ENCODE data around the gene ZNF418.

ZNF418 gene

DNA sequence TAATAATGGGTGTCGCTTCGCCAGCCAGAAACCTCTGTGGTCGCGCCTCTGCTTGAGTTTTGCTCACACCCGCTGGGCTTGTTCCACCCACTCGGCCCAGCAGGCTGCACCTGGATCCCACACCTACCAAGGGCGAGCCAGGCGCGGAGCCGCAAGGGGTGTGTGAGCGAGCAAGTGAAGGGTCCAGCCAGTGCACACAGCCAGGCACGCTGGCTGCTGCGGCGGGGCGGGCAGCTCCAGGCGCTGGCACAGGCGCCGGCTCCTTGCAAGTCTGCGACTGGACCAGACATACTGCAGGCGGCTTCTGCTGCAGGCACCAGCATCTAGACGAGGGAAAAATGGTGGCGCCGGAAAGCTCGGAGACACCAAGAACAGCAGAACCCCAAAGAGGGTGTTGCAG, 14.1 kb upstream of the ZNF418 start:
- H3K27ac ChIP-seq, result no peak overlapping the region
- TF ChIP-seq CTCF (conservative IDR thresholded peaks at IDR 0.05), result no peak

GRCh38 chr19:57947419-57948134, 12.4 kb upstream of the ZNF418 start, which contains the start of gene ZNF256:
Gene ZNF256, minus strand, starts transcription at chr19:57947706. Its CDS starts 232 bp downstream, at chr19:57947474.
- peak within 1 kb of the TSS; percentile 88 for H3K27ac ChIP-seq
- TF ChIP-seq CTCF (conservative IDR thresholded peaks at IDR 0.05), result peak; percentile 84

DNA sequence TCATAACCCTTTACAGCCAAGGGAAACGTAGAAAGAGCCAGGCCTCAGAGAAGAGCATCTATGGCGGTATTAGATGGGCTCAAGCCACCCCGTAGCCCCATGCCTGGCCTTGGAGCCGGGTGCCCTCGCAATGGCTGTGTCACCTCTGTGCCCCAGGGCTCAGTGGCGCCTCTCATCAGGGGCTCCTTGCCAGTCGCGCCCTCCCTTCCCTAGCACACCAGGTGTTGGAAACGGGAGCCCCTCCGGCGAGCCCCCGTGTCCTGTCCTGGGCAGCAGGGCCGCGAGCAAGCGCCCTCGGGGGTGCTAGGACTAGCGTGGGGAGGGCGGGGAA, 11.9 kb upstream of the ZNF418 start:
- peak overlapping the region; percentile 88 for H3K27ac ChIP-seq
- TF ChIP-seq CTCF (conservative IDR thresholded peaks at IDR 0.05), result no peak

- H3K27ac ChIP-seq, result peak overlapping the region; percentile 88; the same call in 1 of the 2 replicates
- TF ChIP-seq CTCF (conservative IDR thresholded peaks at IDR 0.05), result no peak
Measured at GRCh38 chr19:57946316-57946715, 11.1 kb upstream of the ZNF418 start.

DNA sequence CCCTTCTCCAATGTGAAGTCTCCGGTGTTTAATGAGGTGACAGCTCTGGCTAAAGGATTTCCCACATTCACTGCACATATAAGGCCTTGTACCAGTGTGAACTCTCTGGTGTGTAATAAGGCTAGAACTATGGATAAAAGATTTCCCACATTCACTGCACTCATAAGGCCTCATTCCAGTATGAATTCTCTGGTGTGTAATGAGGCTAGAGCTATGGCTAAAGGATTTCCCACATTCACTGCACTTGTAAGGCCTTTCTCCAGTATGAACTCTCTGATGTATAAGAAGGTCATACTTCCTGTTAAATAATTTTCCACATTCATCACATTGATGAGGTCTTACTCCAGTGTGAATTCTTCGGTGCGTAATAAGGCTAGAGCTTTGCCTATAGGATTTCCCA, 6.4 kb upstream of the ZNF418 start:
- TF ChIP-seq CTCF (conservative IDR thresholded peaks at IDR 0.05), result no peak
- no peak overlapping the region for H3K27ac ChIP-seq

- TF ChIP-seq CTCF (conservative IDR thresholded peaks at IDR 0.05), result no peak
- H3K27ac ChIP-seq, result peak overlapping the region; percentile 89; the same call in 1 of the 2 replicates
Measured at GRCh38 chr19:57935731-57936130, 529 bp upstream of the ZNF418 start.

GRCh38 chr19:57927587-57927986, 7.6 kb downstream of the ZNF418 start:
- TF ChIP-seq CTCF (conservative IDR thresholded peaks at IDR 0.05), result no peak
- no peak overlapping the region for H3K27ac ChIP-seq
